Stimulated activated CD8-positive, alpha-beta memory T cell treated with anti-CD3 and anti-CD28 coated beads, Interleukin-4, amount 100 ng/mL, for 48 hours (primary cell): ENCODE measurements around the gene VPS36.
"Not testable (repeated sequence)": the region's sequence is repeated elsewhere in the genome, so short reads cannot be mapped to it uniquely, and the experiment has no call there.

Experiments used
- DNase-seq: peaks from one replicate; pipeline ENCODE4 v3.0.0-alpha.2; 2020

The VPS36 gene

DNA sequence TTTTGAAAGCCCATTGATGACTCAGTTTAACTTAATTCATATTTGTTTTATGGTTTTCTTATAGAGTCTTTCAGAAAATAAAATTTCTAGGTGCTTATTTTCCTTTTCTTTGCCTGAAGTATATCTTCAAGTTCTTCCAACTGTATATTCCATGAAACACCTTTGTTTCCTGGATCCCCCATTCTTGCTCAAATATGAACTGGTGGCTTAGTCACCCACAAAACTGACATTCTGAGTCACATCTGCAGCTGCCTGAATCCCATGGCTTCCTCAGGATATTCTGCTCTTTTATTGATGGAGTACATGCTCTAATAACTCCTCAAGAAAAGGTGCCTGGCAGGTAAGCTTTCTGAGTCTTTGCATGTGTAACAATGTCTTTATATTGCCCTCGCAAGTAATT is 77.2 kb downstream of the VPS36 start:
- DNase-seq = not testable (repeated sequence)

DNA sequence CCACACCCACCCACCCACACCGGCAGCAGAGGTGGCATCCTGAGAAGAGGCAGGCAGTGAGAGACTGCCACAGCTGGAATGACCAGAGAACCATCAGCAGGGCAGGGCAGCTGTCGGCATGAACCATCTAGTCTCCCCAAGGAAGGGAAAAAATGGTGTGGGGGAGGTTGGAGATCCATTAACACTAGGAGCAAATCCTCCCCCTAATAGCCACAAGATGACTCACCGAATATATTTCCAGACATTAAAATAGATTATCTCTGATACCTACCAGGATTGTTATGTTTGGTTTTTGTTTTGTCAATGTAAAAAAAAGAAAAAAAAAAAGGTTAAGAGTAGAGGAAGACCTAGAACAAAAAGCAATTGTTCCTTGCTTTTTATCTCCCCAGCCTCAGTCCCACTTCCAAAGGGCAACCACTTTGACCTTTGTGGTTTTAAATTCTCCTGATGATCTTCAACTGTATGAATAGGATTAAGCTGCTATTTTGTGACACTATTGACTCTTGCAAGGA is 78.6 kb downstream of the VPS36 start:
- DNase-seq = no peak

GRCh38 chr13:52366291-52366690 is 84.1 kb downstream of the VPS36 start:
- no peak for DNase-seq
